Measurements from ENCODE around the gene SLC17A9.

Gene SLC17A9

GRCh38 chr20:62951896-62952372, 575 bp upstream of the SLC17A9 start:
- no peaks in the 10 kb centered on the region for H3K9me3 ChIP-seq
- H3K36me3 ChIP-seq: peaks cover 31% of the 10 kb centered on the region
- no peak overlapping the region for H3K4me3 ChIP-seq (ENCODE audit: low read depth, low read length)
- H3K27me3 ChIP-seq: no peaks in the 10 kb centered on the region
- H3K4me1 ChIP-seq: peaks cover 28% of the 10 kb centered on the region
- DNase-seq: no peak
- no peak for TF ChIP-seq CTCF (IDR thresholded peaks at IDR 0.05; ENCODE audit: low read depth, low read length)

- no peak for DNase-seq
- Histone ChIP-seq H3K9me3 (no peaks in the 10 kb centered on the region), H3K4me3 (ENCODE audit: low read depth, low read length) (peak overlapping the region; percentile 40)
These were observed 694 bp downstream of the SLC17A9 start for GRCh38 chr20:62952968-62953838.

GRCh38 chr20:62953839-62954703, 1.6 kb downstream of the SLC17A9 start:
- H3K4me3 ChIP-seq (ENCODE audit: low read depth, low read length): peak overlapping the region; percentile 40
- H3K4me1 ChIP-seq: peaks cover 22% of the 10 kb centered on the region
- H3K36me3 ChIP-seq: peaks cover 12% of the 10 kb centered on the region
- H3K27me3 ChIP-seq: no peaks in the 10 kb centered on the region
- no peak for TF ChIP-seq CTCF (IDR thresholded peaks at IDR 0.05; ENCODE audit: low read depth, low read length)
- no peaks in the 10 kb centered on the region for H3K9me3 ChIP-seq
- peak; percentile 94 for DNase-seq

More at GRCh38 chr20:62952968-62953838, 694 bp downstream of the SLC17A9 start:
- no peak for TF ChIP-seq CTCF (IDR thresholded peaks at IDR 0.05; ENCODE audit: low read depth, low read length)
- no peaks in the 10 kb centered on the region for H3K27me3 ChIP-seq
- peaks cover 18% of the 10 kb centered on the region for H3K36me3 ChIP-seq
- peaks cover 22% of the 10 kb centered on the region for H3K4me1 ChIP-seq

GRCh38 chr20:62955519-62956386, 3.2 kb downstream of the SLC17A9 start:
- H3K27me3 ChIP-seq: no peaks in the 10 kb centered on the region

More at GRCh38 chr20:62955519-62956386, 3.2 kb downstream of the SLC17A9 start:
- no peak for TF ChIP-seq CTCF (IDR thresholded peaks at IDR 0.05; ENCODE audit: low read depth, low read length)
- Histone ChIP-seq H3K4me1 (peaks cover 28% of the 10 kb centered on the region), H3K4me3 (ENCODE audit: low read depth, low read length) (no peak overlapping the region), H3K9me3 (no peaks in the 10 kb centered on the region), H3K36me3 (no peaks in the 10 kb centered on the region)
- no peak for DNase-seq

Measured in BE2C (cell line).